Measurements from ENCODE around the gene SLC25A10.

DNA sequence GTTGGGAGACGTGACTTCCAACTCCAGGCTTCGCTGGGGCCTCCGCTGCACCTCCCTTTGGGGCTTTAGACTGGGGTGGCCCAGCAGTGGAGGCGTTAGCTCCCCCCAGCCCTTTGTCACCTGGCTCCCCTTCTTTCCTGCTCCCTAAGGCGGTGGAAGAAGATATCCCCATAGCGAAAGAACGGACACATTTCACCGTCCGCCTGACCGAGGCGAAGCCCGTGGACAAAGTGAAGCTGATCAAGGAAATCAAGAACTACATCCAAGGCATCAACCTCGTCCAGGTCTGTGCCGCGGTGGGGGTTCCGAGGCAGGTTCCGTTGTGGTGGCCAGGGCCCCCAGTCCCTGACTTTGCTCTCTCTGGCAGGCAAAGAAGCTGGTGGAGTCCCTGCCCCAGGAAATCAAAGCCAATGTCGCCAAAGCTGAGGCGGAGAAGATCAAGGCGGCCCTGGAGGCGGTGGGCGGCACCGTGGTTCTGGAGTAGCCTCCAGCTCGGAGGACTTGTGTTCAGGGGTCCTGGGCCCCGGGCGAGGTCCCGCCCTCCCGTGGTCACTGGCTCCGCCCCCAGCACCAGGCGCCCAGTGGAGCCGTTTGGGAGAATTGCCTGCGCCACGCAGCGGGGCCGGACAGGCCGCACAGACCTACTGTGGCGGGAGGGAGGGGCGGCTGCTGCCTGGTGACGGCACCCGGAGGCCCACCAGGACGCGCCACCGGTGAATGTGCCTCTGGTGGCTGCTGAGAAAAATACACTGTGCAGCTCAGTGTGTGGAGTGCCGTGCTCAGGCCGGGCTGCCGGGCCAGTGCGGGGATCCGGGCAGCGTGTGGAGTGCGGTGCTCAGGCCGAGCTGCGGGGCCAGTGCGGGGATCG is 5.1 kb upstream of the SLC25A10 start:
- TF ChIP-seq EP300 (IDR thresholded peaks at IDR 0.05): no peak
- no peak for TF ChIP-seq CTCF (IDR thresholded peaks at IDR 0.05)
- TF ChIP-seq POLR2A (IDR thresholded peaks at IDR 0.05): no peak
